Measurements from ENCODE around the gene INO80D.
"Not testable (repeated sequence)": the region's sequence is repeated elsewhere in the genome, so short reads cannot be mapped to it uniquely, and the experiment has no call there.

The INO80D gene

GRCh38 chr2:206020171-206020570 lies 65.8 kb downstream of the INO80D start:
- no peak overlapping the region for H3K27ac ChIP-seq
- no peak for TF ChIP-seq CTCF (IDR thresholded peaks at IDR 0.05)
- no peak for TF ChIP-seq ZFX (IDR thresholded peaks at IDR 0.05; ENCODE audit: borderline replicate concordance)

- not testable (repeated sequence) for H3K27ac ChIP-seq
Observed at GRCh38 chr2:206015746-206016145, 70.2 kb downstream of the INO80D start.

- TF ChIP-seq ZFX (IDR thresholded peaks at IDR 0.05; ENCODE audit: borderline replicate concordance) (no peak), CTCF (IDR thresholded peaks at IDR 0.05) (no peak)
- H3K27ac ChIP-seq, result no peak overlapping the region
Observed at GRCh38 chr2:206011795-206012194, 74.2 kb downstream of the INO80D start.

GRCh38 chr2:206011018-206011614 lies 74.9 kb downstream of the INO80D start:
- H3K27ac ChIP-seq, result no peak overlapping the region
- TF ChIP-seq ZFX (IDR thresholded peaks at IDR 0.05; ENCODE audit: borderline replicate concordance), result no peak

GRCh38 chr2:206004004-206004693 lies 81.8 kb downstream of the INO80D start:
- TF ChIP-seq CTCF (IDR thresholded peaks at IDR 0.05) (peak; percentile 64), ZFX (IDR thresholded peaks at IDR 0.05; ENCODE audit: borderline replicate concordance) (no peak)
- H3K27ac ChIP-seq, result no peak overlapping the region

GRCh38 chr2:206002440-206002839 lies 83.5 kb downstream of the INO80D start:
- TF ChIP-seq CTCF (IDR thresholded peaks at IDR 0.05) (no peak), ZFX (IDR thresholded peaks at IDR 0.05; ENCODE audit: borderline replicate concordance) (no peak)
- no peak overlapping the region for H3K27ac ChIP-seq

GRCh38 chr2:206001912-206002311 lies 84.1 kb downstream of the INO80D start:
- no peak for TF ChIP-seq CTCF (IDR thresholded peaks at IDR 0.05)
- TF ChIP-seq ZFX (IDR thresholded peaks at IDR 0.05; ENCODE audit: borderline replicate concordance), result no peak
- H3K27ac ChIP-seq, result no peak overlapping the region

- TF ChIP-seq ZFX (IDR thresholded peaks at IDR 0.05; ENCODE audit: borderline replicate concordance) (no peak), CTCF (IDR thresholded peaks at IDR 0.05) (no peak)
- H3K27ac ChIP-seq, result no peak overlapping the region
Observed at GRCh38 chr2:206000776-206001175, 85.2 kb downstream of the INO80D start.
